Thyroid gland (tissue), 4 donors: Measurements from ENCODE around the gene FOXR1.

ENCODE experiments used
- CTCF ChIP-seq, 6 experiments: fragments of 200-600 bp in 3 of 6; fragments of 450-650 bp in 3 of 6; sonication (generic) in 3 of 6; IDR thresholded peaks; one replicate each; pipeline ENCODE4 v1.5.1; 2016 to 2019; ENCODE audit warnings: antibody characterized with exemption in 6 of 6, mild to moderate bottlenecking in 2 of 6, inconsistent platforms in 1 of 6, moderate library complexity in 1 of 6
- POLR2A ChIP-seq, 2 donors: fragments of 450-650 bp; IDR thresholded peaks; one replicate each; pipeline ENCODE4 v1.6.1; 2017; ENCODE audit warnings: antibody characterized with exemption in 2 of 2, mild to moderate bottlenecking in 2 of 2, moderate library complexity in 1 of 2

- no peak for TF ChIP-seq CTCF (IDR thresholded peaks at IDR 0.05)
- no peak for TF ChIP-seq POLR2A (IDR thresholded peaks at IDR 0.05)
Measured at GRCh38 chr11:119024430-119025098, 53.0 kb downstream of the FOXR1 start.
